Measurements from ENCODE around the gene BCHE. TPM values are rescaled to one million over a fixed set of nuclear protein-coding genes. Genes with fewer than 3 reads are reported as not detected.
"Not testable (repeated sequence)": the region's sequence is repeated elsewhere in the genome, so short reads cannot be mapped to it uniquely, and the experiment has no call there.

BCHE gene
- total RNA-seq, 1 experiment from 2014 or later, result 1.7 TPM

DNA sequence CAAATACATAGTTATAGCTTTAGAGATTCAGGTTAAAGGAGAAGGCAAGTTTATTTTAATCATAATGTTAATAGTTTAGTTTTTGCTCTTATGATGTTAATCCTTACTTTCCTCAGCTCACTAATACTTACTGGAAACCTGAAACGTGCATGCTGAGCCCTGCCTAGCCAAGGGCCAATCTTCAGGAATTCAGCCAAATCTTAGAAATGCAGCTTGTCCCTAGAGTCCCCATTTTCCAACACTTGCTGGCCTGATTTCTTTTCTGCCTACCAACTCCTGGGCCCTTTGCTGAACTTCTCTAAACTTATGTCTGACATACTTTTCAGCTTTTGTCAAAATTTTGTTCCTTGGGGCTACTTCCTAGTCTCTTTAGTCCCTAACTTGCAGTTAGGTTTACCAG is 22.8 kb downstream of the BCHE start:
- Mint-ChIP-seq H3K4me3 (no peak overlapping the region), H3K27me3 (ENCODE audit: low read depth) (no peaks in the 10 kb centered on the region), H3K36me3 (no peaks in the 10 kb centered on the region), H3K4me1 (peaks cover 2% of the 10 kb centered on the region; the same call in 1 of the 2 replicates), H3K9me3 (no peaks in the 10 kb centered on the region), H3K27ac (peak overlapping the region; percentile 63; the same call in 1 of the 2 replicates)
- no peak for ATAC-seq
- DNase-seq (ENCODE audit: low spot score), result no peak
- TF ChIP-seq NR3C1 (CRISPR knock-in tag; conservative IDR thresholded peaks at IDR 0.05; ENCODE audit: low read depth) (no peak), ZNF416 (CRISPR knock-in tag; IDR thresholded peaks at IDR 0.05) (no peak), ZNF532 (CRISPR knock-in tag; IDR thresholded peaks at IDR 0.05; ENCODE audit: borderline replicate concordance) (no peak), GABPB1 (CRISPR knock-in tag; IDR thresholded peaks at IDR 0.05) (no peak), ZNF263 (CRISPR knock-in tag; IDR thresholded peaks at IDR 0.05; ENCODE audit: low read depth) (no peak), ZNF232 (CRISPR knock-in tag; IDR thresholded peaks at IDR 0.05) (no peak), JUN (CRISPR knock-in tag; IDR thresholded peaks at IDR 0.05) (no peak), ZNF423 (CRISPR knock-in tag; IDR thresholded peaks at IDR 0.05) (no peak), MYBL2 (CRISPR knock-in tag; IDR thresholded peaks at IDR 0.05) (no peak), FOXJ3 (CRISPR knock-in tag; IDR thresholded peaks at IDR 0.05; ENCODE audit: borderline replicate concordance) (no peak), CREB1 (CRISPR knock-in tag; IDR thresholded peaks at IDR 0.05) (no peak), ZNF219 (CRISPR knock-in tag; IDR thresholded peaks at IDR 0.05; ENCODE audit: borderline replicate concordance) (no peak), USF1 (CRISPR knock-in tag; IDR thresholded peaks at IDR 0.05) (no peak), ZNF281 (CRISPR knock-in tag; IDR thresholded peaks at IDR 0.05) (no peak), HMGXB4 (CRISPR knock-in tag; IDR thresholded peaks at IDR 0.05) (no peak)
- TF ChIP-seq, protein P1, sequence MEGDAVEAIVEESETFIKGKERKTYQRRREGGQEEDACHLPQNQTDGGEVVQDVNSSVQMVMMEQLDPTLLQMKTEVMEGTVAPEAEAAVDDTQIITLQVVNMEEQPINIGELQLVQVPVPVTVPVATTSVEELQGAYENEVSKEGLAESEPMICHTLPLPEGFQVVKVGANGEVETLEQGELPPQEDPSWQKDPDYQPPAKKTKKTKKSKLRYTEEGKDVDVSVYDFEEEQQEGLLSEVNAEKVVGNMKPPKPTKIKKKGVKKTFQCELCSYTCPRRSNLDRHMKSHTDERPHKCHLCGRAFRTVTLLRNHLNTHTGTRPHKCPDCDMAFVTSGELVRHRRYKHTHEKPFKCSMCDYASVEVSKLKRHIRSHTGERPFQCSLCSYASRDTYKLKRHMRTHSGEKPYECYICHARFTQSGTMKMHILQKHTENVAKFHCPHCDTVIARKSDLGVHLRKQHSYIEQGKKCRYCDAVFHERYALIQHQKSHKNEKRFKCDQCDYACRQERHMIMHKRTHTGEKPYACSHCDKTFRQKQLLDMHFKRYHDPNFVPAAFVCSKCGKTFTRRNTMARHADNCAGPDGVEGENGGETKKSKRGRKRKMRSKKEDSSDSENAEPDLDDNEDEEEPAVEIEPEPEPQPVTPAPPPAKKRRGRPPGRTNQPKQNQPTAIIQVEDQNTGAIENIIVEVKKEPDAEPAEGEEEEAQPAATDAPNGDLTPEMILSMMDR (IDR thresholded peaks at IDR 0.05), result no peak
- ChIA-PET POLR2A (no interaction called here), CTCF (no interaction called here)

GRCh38 chr3:165807937-165808336 is 29.3 kb downstream of the BCHE start:
- H3K27ac Mint-ChIP-seq; H3K9me3 Mint-ChIP-seq; DNase-seq (ENCODE audit: low spot score); CTCF ChIA-PET; ATAC-seq; H3K27me3 Mint-ChIP-seq (ENCODE audit: low read depth); H3K4me1 Mint-ChIP-seq; H3K4me3 Mint-ChIP-seq; H3K36me3 Mint-ChIP-seq; POLR2A ChIA-PET: not testable (repeated sequence)
